Measurements from ENCODE around the gene GNLY. TPM values are rescaled to one million over a fixed set of nuclear protein-coding genes. Genes with fewer than 3 reads are reported as not detected.

GNLY gene
- total and polyA plus RNA-seq, 2 of the 13 experiments (the other 11 are each of a cell fraction or from before 2014, with no cell fraction given): not detected

DNA sequence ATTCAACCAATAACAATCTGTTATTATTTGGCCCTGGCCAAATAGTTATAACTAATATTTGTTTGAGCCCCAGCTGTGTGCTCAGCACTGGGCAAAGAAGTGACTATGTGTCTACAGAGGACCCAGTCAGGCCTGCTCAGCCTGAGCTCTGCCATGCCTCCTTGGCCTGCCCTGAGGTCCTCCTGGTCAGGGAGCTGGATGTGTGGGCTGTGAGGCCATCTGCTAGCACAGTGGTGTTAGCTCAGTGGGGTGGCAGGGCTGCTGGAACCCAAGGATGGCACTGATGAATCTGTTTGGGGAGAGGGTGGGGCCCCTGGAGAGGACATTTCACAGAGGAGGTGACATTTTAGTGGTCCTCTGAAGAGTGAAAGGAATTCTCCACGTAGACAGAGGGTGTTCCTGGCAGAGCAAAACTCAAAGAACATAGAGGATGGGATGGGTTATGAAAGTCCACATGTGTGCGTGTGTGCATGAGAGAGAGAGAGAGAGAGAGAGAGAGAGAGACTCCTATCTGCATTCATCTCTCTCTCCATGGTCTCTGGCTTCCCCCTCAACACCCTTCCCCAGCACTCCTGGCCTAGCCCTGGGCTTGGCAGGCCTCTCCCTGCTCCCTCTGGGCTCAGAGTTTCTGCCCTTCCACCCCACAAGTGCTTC, 38.4 kb downstream of the GNLY start:
- H3K4me3 ChIP-seq (replicated peaks in 1 of 3; ENCODE audit: insufficient read depth in 1 of 3, low read depth in 2 of 3, low read length in 3 of 3): no peak overlapping the region
- no peak overlapping the region for H2AFZ ChIP-seq (ENCODE audit: low read length)
- DNase-seq (ENCODE audit: low spot score) (no peak), ATAC-seq (no peak), FAIRE-seq (no peak)
- BruUV-seq (replicated peaks): no TSS peak
- H3K9me3 ChIP-seq (ENCODE audit: low read length): no peaks in the 10 kb centered on the region
- POLR2A ChIA-PET: no interaction called here
- in situ Hi-C loops (cut with HindIII; ENCODE audit: extremely low pct_ligation_motif_present, low pct_unique_long_range_greater_than_20kb): loop anchor here (10.0 kb wide), 1 partner anchor 342 kb away; no protein-coding TSS in a partner anchor
- no peaks in the 10 kb centered on the region for H3K79me2 ChIP-seq (ENCODE audit: insufficient read depth, low read length)
- WGBS (ENCODE audit: low lambda C conversion rate): 28% methylated on average over 2 of the region's 2 CpGs
- no peak overlapping the region for H3K4me2 ChIP-seq (ENCODE audit: low read depth, low read length)
- H3K4me1 ChIP-seq (ENCODE audit: insufficient read depth, low read length): peaks cover 16% of the 10 kb centered on the region; the same call in 1 of the 2 replicates
- intact Hi-C loops (cut with micrococcal nuclease; ENCODE audit: unreplicated experiment): no loop called here
- H3K9ac ChIP-seq (ENCODE audit: insufficient read depth, low read depth, low read length): no peak overlapping the region
- no peak overlapping the region for H3K27ac ChIP-seq (ENCODE audit: extremely low read length, insufficient read depth, low read length)
- CTCF ChIA-PET (ENCODE audit: low intra/inter-chr PET ratio, low total read pairs): no interaction called here
- no peaks in the 10 kb centered on the region for H4K20me1 ChIP-seq (ENCODE audit: insufficient read depth, low read length)
- no peaks in the 10 kb centered on the region for H3K36me3 ChIP-seq (replicated peaks in 1 of 2; ENCODE audit: control insufficient read depth in 1 of 2, insufficient read depth in 2 of 2, low read length in 2 of 2)
- peaks cover 5 to 38% of the 10 kb centered on the region in 2 experiments for H3K27me3 ChIP-seq (ENCODE audit: control insufficient read depth in 1 of 2, insufficient read depth in 2 of 2, low read length in 2 of 2)
- TF ChIP-seq MEIS1 (CRISPR knock-in tag; IDR thresholded peaks at IDR 0.05; ENCODE audit: borderline replicate concordance): no peak
- TF ChIP-seq HHEX (CRISPR knock-in tag; IDR thresholded peaks at IDR 0.05): no peak
- TF ChIP-seq, protein P1, sequence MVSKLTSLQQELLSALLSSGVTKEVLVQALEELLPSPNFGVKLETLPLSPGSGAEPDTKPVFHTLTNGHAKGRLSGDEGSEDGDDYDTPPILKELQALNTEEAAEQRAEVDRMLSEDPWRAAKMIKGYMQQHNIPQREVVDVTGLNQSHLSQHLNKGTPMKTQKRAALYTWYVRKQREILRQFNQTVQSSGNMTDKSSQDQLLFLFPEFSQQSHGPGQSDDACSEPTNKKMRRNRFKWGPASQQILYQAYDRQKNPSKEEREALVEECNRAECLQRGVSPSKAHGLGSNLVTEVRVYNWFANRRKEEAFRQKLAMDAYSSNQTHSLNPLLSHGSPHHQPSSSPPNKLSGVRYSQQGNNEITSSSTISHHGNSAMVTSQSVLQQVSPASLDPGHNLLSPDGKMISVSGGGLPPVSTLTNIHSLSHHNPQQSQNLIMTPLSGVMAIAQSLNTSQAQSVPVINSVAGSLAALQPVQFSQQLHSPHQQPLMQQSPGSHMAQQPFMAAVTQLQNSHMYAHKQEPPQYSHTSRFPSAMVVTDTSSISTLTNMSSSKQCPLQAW (CRISPR knock-in tag; IDR thresholded peaks at IDR 0.05): no peak
- TF ChIP-seq, protein P2, sequence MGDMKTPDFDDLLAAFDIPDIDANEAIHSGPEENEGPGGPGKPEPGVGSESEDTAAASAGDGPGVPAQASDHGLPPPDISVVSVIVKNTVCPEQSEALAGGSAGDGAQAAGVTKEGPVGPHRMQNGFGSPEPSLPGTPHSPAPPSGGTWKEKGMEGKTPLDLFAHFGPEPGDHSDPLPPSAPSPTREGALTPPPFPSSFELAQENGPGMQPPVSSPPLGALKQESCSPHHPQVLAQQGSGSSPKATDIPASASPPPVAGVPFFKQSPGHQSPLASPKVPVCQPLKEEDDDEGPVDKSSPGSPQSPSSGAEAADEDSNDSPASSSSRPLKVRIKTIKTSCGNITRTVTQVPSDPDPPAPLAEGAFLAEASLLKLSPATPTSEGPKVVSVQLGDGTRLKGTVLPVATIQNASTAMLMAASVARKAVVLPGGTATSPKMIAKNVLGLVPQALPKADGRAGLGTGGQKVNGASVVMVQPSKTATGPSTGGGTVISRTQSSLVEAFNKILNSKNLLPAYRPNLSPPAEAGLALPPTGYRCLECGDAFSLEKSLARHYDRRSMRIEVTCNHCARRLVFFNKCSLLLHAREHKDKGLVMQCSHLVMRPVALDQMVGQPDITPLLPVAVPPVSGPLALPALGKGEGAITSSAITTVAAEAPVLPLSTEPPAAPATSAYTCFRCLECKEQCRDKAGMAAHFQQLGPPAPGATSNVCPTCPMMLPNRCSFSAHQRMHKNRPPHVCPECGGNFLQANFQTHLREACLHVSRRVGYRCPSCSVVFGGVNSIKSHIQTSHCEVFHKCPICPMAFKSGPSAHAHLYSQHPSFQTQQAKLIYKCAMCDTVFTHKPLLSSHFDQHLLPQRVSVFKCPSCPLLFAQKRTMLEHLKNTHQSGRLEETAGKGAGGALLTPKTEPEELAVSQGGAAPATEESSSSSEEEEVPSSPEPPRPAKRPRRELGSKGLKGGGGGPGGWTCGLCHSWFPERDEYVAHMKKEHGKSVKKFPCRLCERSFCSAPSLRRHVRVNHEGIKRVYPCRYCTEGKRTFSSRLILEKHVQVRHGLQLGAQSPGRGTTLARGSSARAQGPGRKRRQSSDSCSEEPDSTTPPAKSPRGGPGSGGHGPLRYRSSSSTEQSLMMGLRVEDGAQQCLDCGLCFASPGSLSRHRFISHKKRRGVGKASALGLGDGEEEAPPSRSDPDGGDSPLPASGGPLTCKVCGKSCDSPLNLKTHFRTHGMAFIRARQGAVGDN (CRISPR knock-in tag; IDR thresholded peaks at IDR 0.05): no peak
- TF ChIP-seq ZNF34 (CRISPR knock-in tag; IDR thresholded peaks at IDR 0.05; ENCODE audit: borderline replicate concordance): no peak
- no peak for TF ChIP-seq MIXL1 (CRISPR knock-in tag; IDR thresholded peaks at IDR 0.05)
- no peak for TF ChIP-seq ZSCAN12 (CRISPR knock-in tag; IDR thresholded peaks at IDR 0.05)
- TF ChIP-seq GTF2F1 (IDR thresholded peaks at IDR 0.05; ENCODE audit: low read length): no peak
- TF ChIP-seq ZNF660 (CRISPR knock-in tag; IDR thresholded peaks at IDR 0.05; ENCODE audit: borderline replicate concordance, low read depth): no peak
- TF ChIP-seq ZNF564 (CRISPR knock-in tag; IDR thresholded peaks at IDR 0.05): no peak
- no peak for TF ChIP-seq MIER2 (CRISPR knock-in tag; IDR thresholded peaks at IDR 0.05)
- TF ChIP-seq SAFB2 (CRISPR knock-in tag; IDR thresholded peaks at IDR 0.05; ENCODE audit: borderline replicate concordance, low read depth): no peak
- TF ChIP-seq EZH2 (conservative IDR thresholded peaks at IDR 0.05; ENCODE audit: low read depth, low read length): no peak
- no peak for TF ChIP-seq PCBP2 (optimal IDR thresholded peaks at IDR 0.05; ENCODE audit: low read depth, low read length, poor library complexity, severe bottlenecking)
- TF ChIP-seq, protein P3, sequence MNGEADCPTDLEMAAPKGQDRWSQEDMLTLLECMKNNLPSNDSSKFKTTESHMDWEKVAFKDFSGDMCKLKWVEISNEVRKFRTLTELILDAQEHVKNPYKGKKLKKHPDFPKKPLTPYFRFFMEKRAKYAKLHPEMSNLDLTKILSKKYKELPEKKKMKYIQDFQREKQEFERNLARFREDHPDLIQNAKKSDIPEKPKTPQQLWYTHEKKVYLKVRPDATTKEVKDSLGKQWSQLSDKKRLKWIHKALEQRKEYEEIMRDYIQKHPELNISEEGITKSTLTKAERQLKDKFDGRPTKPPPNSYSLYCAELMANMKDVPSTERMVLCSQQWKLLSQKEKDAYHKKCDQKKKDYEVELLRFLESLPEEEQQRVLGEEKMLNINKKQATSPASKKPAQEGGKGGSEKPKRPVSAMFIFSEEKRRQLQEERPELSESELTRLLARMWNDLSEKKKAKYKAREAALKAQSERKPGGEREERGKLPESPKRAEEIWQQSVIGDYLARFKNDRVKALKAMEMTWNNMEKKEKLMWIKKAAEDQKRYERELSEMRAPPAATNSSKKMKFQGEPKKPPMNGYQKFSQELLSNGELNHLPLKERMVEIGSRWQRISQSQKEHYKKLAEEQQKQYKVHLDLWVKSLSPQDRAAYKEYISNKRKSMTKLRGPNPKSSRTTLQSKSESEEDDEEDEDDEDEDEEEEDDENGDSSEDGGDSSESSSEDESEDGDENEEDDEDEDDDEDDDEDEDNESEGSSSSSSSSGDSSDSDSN (CRISPR knock-in tag; IDR thresholded peaks at IDR 0.05): no peak
- TF ChIP-seq, protein P4, sequence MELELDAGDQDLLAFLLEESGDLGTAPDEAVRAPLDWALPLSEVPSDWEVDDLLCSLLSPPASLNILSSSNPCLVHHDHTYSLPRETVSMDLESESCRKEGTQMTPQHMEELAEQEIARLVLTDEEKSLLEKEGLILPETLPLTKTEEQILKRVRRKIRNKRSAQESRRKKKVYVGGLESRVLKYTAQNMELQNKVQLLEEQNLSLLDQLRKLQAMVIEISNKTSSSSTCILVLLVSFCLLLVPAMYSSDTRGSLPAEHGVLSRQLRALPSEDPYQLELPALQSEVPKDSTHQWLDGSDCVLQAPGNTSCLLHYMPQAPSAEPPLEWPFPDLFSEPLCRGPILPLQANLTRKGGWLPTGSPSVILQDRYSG (CRISPR knock-in tag; IDR thresholded peaks at IDR 0.05): no peak
